GM12891 (cell line): ENCODE data around the gene TSPAN3.

Experiments used
- DNase-seq: peaks from one replicate; pipeline ENCODE4 v3.0.0; 2011; ENCODE audit warnings: low spot score; ENCODE audit not compliant: insufficient read length
- FAIRE-seq: peaks from 2 replicates; lab custom pipeline; 2011; peaks lifted over from hg19 to GRCh38; lab: Jason Lieb, UNC
- PAX5 ChIP-seq: IDR thresholded peaks from 2 replicates; pipeline ENCODE4 v1.6.1; 2011; ENCODE audit warnings: low read length, moderate library complexity, mild to moderate bottlenecking; ENCODE audit not compliant: insufficient read depth, severe bottlenecking
- POLR2A ChIP-seq: IDR thresholded peaks from 2 replicates; pipeline ENCODE4 v1.6.1; 2011; ENCODE audit warnings: low read depth, low read length, control low read depth
- POLR2AphosphoS5 ChIP-seq: IDR thresholded peaks from 2 replicates; pipeline ENCODE4 v1.6.1; 2011; ENCODE audit warnings: low read depth, low read length, control low read depth
- POU2F2 ChIP-seq: IDR thresholded peaks from 2 replicates; pipeline ENCODE4 v1.6.1; 2011; ENCODE audit warnings: low read depth, mild to moderate bottlenecking, control low read depth, low read length, moderate library complexity
- SPI1 ChIP-seq: IDR thresholded peaks from 2 replicates; pipeline ENCODE4 v1.6.1; 2011; ENCODE audit warnings: low read depth, low read length, control low read depth
- TAF1 ChIP-seq: IDR thresholded peaks from 2 replicates; pipeline ENCODE4 v1.6.1; 2011; ENCODE audit warnings: low read depth, low read length, control low read depth

The TSPAN3 gene

GRCh38 chr15:77059786-77060361 is 11.0 kb downstream of the TSPAN3 start:
- TF ChIP-seq POLR2AphosphoS5 (no peak), POLR2A (no peak), SPI1 (no peak), PAX5 (no peak), TAF1 (no peak)
- FAIRE-seq (peak; percentile 16), DNase-seq (no peak)

GRCh38 chr15:77058468-77058867 is 12.4 kb downstream of the TSPAN3 start:
- DNase-seq = no peak
- no peak for FAIRE-seq
- no peak for TF ChIP-seq SPI1
- no peak for TF ChIP-seq POLR2AphosphoS5
- no peak for TF ChIP-seq PAX5
- no peak for TF ChIP-seq POU2F2
- no peak for TF ChIP-seq POLR2A
- no peak for TF ChIP-seq TAF1

GRCh38 chr15:77057685-77058084 is 13.2 kb downstream of the TSPAN3 start:
- DNase-seq (no peak), FAIRE-seq (no peak)
- TF ChIP-seq POLR2AphosphoS5 = no peak
- TF ChIP-seq POU2F2 = no peak
- no peak for TF ChIP-seq PAX5
- TF ChIP-seq POLR2A = no peak
- no peak for TF ChIP-seq TAF1
- no peak for TF ChIP-seq SPI1

- TF ChIP-seq TAF1 (no peak), POLR2A (no peak), SPI1 (no peak), POLR2AphosphoS5 (no peak), PAX5 (no peak), POU2F2 (no peak)
- DNase-seq = no peak
- no peak for FAIRE-seq
Observed at GRCh38 chr15:77057072-77057471, 13.8 kb downstream of the TSPAN3 start.

- DNase-seq (no peak), FAIRE-seq (no peak)
- no peak for TF ChIP-seq PAX5
- no peak for TF ChIP-seq POLR2A
- no peak for TF ChIP-seq POLR2AphosphoS5
- TF ChIP-seq POU2F2 = no peak
- no peak for TF ChIP-seq TAF1
- TF ChIP-seq SPI1 = no peak
Observed at GRCh38 chr15:77053709-77054108, 17.2 kb downstream of the TSPAN3 start.

DNA sequence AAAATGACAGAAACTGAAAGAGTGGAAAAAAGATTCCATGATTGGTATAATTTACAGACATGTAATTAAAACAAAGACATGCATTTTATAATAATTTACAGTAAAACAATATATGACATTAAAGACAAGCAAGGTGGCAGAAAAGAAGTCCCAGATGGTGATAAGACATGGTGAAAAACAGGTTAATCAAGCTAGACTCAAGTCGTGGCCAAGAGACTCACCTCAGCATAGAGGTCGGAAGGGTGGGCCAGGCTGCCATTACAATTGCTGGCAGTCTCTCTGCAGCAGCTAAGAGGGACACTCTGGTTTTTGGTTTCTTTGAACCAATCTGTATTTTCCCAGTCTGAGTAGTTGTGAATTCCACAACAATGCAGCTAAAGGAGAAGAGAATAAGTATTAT is 18.4 kb downstream of the TSPAN3 start:
- no peak for TF ChIP-seq SPI1
- no peak for TF ChIP-seq POU2F2
- no peak for TF ChIP-seq TAF1
- no peak for TF ChIP-seq POLR2A
- TF ChIP-seq PAX5 = no peak
- no peak for TF ChIP-seq POLR2AphosphoS5
- DNase-seq (no peak), FAIRE-seq (no peak)

GRCh38 chr15:77048135-77048876 is 22.6 kb downstream of the TSPAN3 start:
- TF ChIP-seq SPI1 (no peak), POU2F2 (no peak), PAX5 (no peak), POLR2A (no peak), POLR2AphosphoS5 (no peak), TAF1 (no peak)
- DNase-seq = no peak
- FAIRE-seq = no peak

GRCh38 chr15:77046704-77047412 is 24.1 kb downstream of the TSPAN3 start:
- no peak for TF ChIP-seq POLR2AphosphoS5
- no peak for TF ChIP-seq SPI1
- no peak for TF ChIP-seq POU2F2
- TF ChIP-seq PAX5 = no peak
- no peak for TF ChIP-seq POLR2A
- no peak for TF ChIP-seq TAF1
- FAIRE-seq = peak; percentile 26
- DNase-seq = no peak

GRCh38 chr15:77045985-77046384 is 24.9 kb downstream of the TSPAN3 start:
- DNase-seq = no peak
- TF ChIP-seq PAX5 (no peak), POLR2A (no peak), SPI1 (no peak), TAF1 (no peak), POU2F2 (no peak), POLR2AphosphoS5 (no peak)
- no peak for FAIRE-seq
